HepG2 (cell line): ENCODE measurements around the gene NT5C3B. TPM values are rescaled to one million over a fixed set of nuclear protein-coding genes. Genes with fewer than 3 reads are reported as not detected.

Experiments used
- ARID5B ChIP-seq: IDR thresholded peaks from 2 replicates; pipeline ENCODE4 v1.4.0; 2020; ENCODE audit warnings: mild to moderate bottlenecking, missing genetic modification reagents
- CTCF ChIP-seq: sonication (generic); formaldehyde crosslinking; IDR thresholded peaks from 2 replicates; pipeline ENCODE4 v1.5.0; 2020; ENCODE audit warnings: mild to moderate bottlenecking, missing genetic modification reagents, moderate library complexity
- FLYWCH1 ChIP-seq: sonication (generic); formaldehyde crosslinking; IDR thresholded peaks from 2 replicates; pipeline ENCODE4 v1.8.1; 2023; ENCODE audit warnings: mild to moderate bottlenecking, missing genetic modification reagents
- FOXO4 ChIP-seq: sonication (generic); formaldehyde crosslinking; conservative IDR thresholded peaks from 2 replicates; pipeline ENCODE4 v1.8.1; 2023; ENCODE audit warnings: missing genetic modification reagents
- HMG20A ChIP-seq: IDR thresholded peaks from 2 replicates; pipeline ENCODE4 v1.6.1; 2016; ENCODE audit warnings: borderline replicate concordance
- KLF16 ChIP-seq, 2 experiments: sonication (generic) in 1 of 2; formaldehyde crosslinking in 1 of 2; IDR thresholded peaks; 2 replicates each; pipeline versions ENCODE4 v1.6.1 to v1.8.0; 2016 to 2023; ENCODE audit warnings: missing genetic modification reagents in 2 of 2, missing compliant biosample characterization in 1 of 2
- MNT ChIP-seq: fragments of 450-650 bp; IDR thresholded peaks from 2 replicates; pipeline ENCODE4 v1.6.1; 2016
- MTA1 ChIP-seq: sonication (generic); formaldehyde crosslinking; IDR thresholded peaks from 2 replicates; pipeline ENCODE4 v1.4.0; 2020; ENCODE audit warnings: missing genetic modification reagents, mild to moderate bottlenecking, borderline replicate concordance
- NRL ChIP-seq: sonication (generic); formaldehyde crosslinking; IDR thresholded peaks from 2 replicates; pipeline ENCODE4 v1.5.0; 2020; ENCODE audit warnings: missing genetic modification reagents, mild to moderate bottlenecking, moderate library complexity, borderline replicate concordance
- PHF8 ChIP-seq: sonication (generic); formaldehyde crosslinking; IDR thresholded peaks from 2 replicates; pipeline ENCODE4 v1.5.0; 2020; ENCODE audit warnings: missing genetic modification reagents
- POGZ ChIP-seq: sonication (generic); formaldehyde crosslinking; IDR thresholded peaks from 2 replicates; pipeline ENCODE4 v1.4.0; 2020; ENCODE audit warnings: mild to moderate bottlenecking, missing genetic modification reagents
- REL ChIP-seq: sonication (generic); formaldehyde crosslinking; conservative IDR thresholded peaks from 2 replicates; pipeline ENCODE4 v1.8.0; 2022; ENCODE audit warnings: mild to moderate bottlenecking, missing genetic modification reagents, moderate library complexity
- ZNF276 ChIP-seq: sonication (generic); formaldehyde crosslinking; IDR thresholded peaks from 2 replicates; pipeline ENCODE4 v1.4.0; 2020; ENCODE audit warnings: mild to moderate bottlenecking, low read depth, missing genetic modification reagents
- ZNF333 ChIP-seq: sonication (generic); formaldehyde crosslinking; IDR thresholded peaks from 2 replicates; pipeline ENCODE4 v1.4.0; 2020; ENCODE audit warnings: mild to moderate bottlenecking, missing genetic modification reagents, borderline replicate concordance
- ZNF382 ChIP-seq: sonication (generic); formaldehyde crosslinking; IDR thresholded peaks from 2 replicates; pipeline ENCODE4 v1.5.0; 2020; ENCODE audit warnings: missing genetic modification reagents, mild to moderate bottlenecking, borderline replicate concordance
- ZNF576 ChIP-seq: sonication (generic); formaldehyde crosslinking; IDR thresholded peaks from 2 replicates; pipeline ENCODE4 v1.4.0; 2020; ENCODE audit warnings: mild to moderate bottlenecking, missing genetic modification reagents
- ZNF580 ChIP-seq: IDR thresholded peaks from 2 replicates; pipeline ENCODE4 v1.6.1; 2016; ENCODE audit warnings: low read depth, borderline replicate concordance
- ZNF788 ChIP-seq: sonication (generic); formaldehyde crosslinking; IDR thresholded peaks from 2 replicates; pipeline ENCODE4 v1.5.0; 2020; ENCODE audit warnings: mild to moderate bottlenecking, missing genetic modification reagents, borderline replicate concordance
- polyA plus RNA-seq, 8 experiments: library from polyadenylated mRNA; depleted of rRNA in 3 of 8; stranded (reverse) in 7 of 8; unstranded in 1 of 8; fragments of >200 nt; fragmentation: Illumina TruSeq in 4 of 8; extraction: Trizol in 4 of 8; gene quantifications; 2 replicates each; pipeline versions ENCODE4 v1.2.1 to v1.2.3, GENCODE V29; 2011 to 2016; ENCODE audit warnings: low read depth in 4 of 8, missing spikeins in 1 of 8, mixed read lengths in 1 of 8; ENCODE audit not compliant: insufficient read depth in 1 of 8
- total RNA-seq, 5 experiments: library from RNA; depleted of rRNA; stranded (reverse); fragments of >200 nt; fragmentation: Illumina TruSeq; extraction: Trizol; gene quantifications; 2 replicates each; pipeline ENCODE4 v1.2.3, GENCODE V29; 2016; ENCODE audit warnings: low read depth in 1 of 5

The NT5C3B gene
- total and polyA plus RNA-seq, 2 of the 13 experiments (the other 11 are each of a cell fraction or from before 2014, with no cell fraction given) = 104 to 126 TPM

- 0 out of 4 replicates have a peak, but pooled peaks of 1 of the 2 experiments have one; percentile 42 for TF ChIP-seq KLF16 (CRISPR knock-in tag; IDR thresholded peaks at IDR 0.05)
- peak; percentile 29; the same call in 1 of the 2 replicates for TF ChIP-seq CTCF
- peak; percentile 17; the same call in 1 of the 2 replicates for TF ChIP-seq PHF8 (CRISPR knock-in tag)
- no peak; the same call in 1 of the 2 replicates for TF ChIP-seq ZNF576
- no peak for TF ChIP-seq ZNF382 (CRISPR knock-in tag)
- TF ChIP-seq FLYWCH1 (CRISPR knock-in tag) = peak; percentile 71; the same call in 1 of the 2 replicates
- TF ChIP-seq NRL = peak; percentile 77; the same call in 1 of the 2 replicates
- TF ChIP-seq ARID5B = no peak
- 0 out of 2 replicates have a peak, but pooled peaks have one; percentile 3 for TF ChIP-seq ZNF276 (CRISPR knock-in tag)
- TF ChIP-seq MTA1 (CRISPR knock-in tag) = 0 out of 2 replicates have a peak, but pooled peaks have one; percentile 46
- TF ChIP-seq ZNF580 (CRISPR knock-in tag) = no peak
- TF ChIP-seq ZNF333 (CRISPR knock-in tag) = no peak
- TF ChIP-seq MNT = no peak
- no peak for TF ChIP-seq FOXO4 (CRISPR knock-in tag)
- peak; percentile 23; the same call in 1 of the 2 replicates for TF ChIP-seq ZNF788 (CRISPR knock-in tag)
- no peak for TF ChIP-seq POGZ (CRISPR knock-in tag)
- no peak for TF ChIP-seq HMG20A (CRISPR knock-in tag)
- peak; percentile 73; the same call in 1 of the 2 replicates for TF ChIP-seq REL
Observed at GRCh38 chr17:41785859-41786226, 50.2 kb downstream of the NT5C3B start (continued).
